ENCODE data around the gene ANGPT4.
"Not testable (repeated sequence)": the region's sequence is repeated elsewhere in the genome, so short reads cannot be mapped to it uniquely, and the experiment has no call there.

DNA sequence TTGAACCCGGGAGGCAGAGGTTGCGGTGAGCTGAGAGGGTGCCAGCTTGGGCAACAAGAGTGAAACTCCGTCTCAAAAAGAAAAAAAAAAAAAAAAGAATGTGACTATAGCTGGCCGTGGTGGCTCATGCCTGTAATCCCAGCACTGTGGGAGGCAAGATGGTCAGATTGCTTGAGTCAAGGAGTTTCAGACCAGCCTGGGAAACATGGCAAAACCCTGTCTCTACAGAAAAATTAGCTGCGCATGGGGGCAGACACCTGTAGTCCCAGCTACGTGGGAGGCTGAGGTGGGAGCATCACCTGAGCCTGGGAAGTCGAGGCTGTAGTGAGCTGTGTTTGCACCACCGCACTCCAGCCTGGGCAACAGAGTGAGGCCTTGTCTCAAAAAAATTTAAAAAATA lies 88.2 kb downstream of the ANGPT4 start:
- not testable (repeated sequence) for TF ChIP-seq HDAC6 (IDR thresholded peaks at IDR 0.05; ENCODE audit: unreplicated experiment); EZH2 (IDR thresholded peaks at IDR 0.05; ENCODE audit: borderline replicate concordance, control insufficient read depth, low read depth, low read length); CTCF (IDR thresholded peaks at IDR 0.05 in 2 of 3, conservative IDR thresholded peaks at IDR 0.05 in 1 of 3; ENCODE audit: control insufficient read depth in 2 of 3, extremely low read depth in 1 of 3, insufficient read depth in 1 of 3, low read depth in 3 of 3, low read length in 3 of 3); CBX3 (IDR thresholded peaks at IDR 0.05; ENCODE audit: borderline replicate concordance, low read depth)
